ENCODE measurements around the gene KRT80. TPM values are rescaled to one million over a fixed set of nuclear protein-coding genes. Genes with fewer than 3 reads are reported as not detected.
A peak's percentile ranks its signal among the peaks of the same experiment; 100 is the strongest.

The KRT80 gene
- total RNA-seq, 2 donors from 2014 or later = 0.66 to 4.9 TPM

GRCh38 chr12:52205612-52206303 is 13.9 kb upstream of the KRT80 start:
- intact Hi-C loops (cut with DNase I) = no loop called here
- no peaks in the 10 kb centered on the region for H3K27me3 ChIP-seq
- H3K27ac ChIP-seq = no peak overlapping the region
- H3K4me1 ChIP-seq = no peaks in the 10 kb centered on the region
- no peak for DNase-seq
- no peak overlapping the region for H3K9ac ChIP-seq (ENCODE audit: low read depth in 2 of 2, low read length in 2 of 2)
- TF ChIP-seq CTCF (IDR thresholded peaks at IDR 0.05) = no peak
- no peaks in the 10 kb centered on the region for H3K9me3 ChIP-seq
- H3K36me3 ChIP-seq = no peaks in the 10 kb centered on the region
- H3K4me3 ChIP-seq = no peak overlapping the region

- DNase-seq = no peak
- Histone ChIP-seq H3K9me3 (no peaks in the 10 kb centered on the region), H3K27ac (no peak overlapping the region), H3K4me1 (no peaks in the 10 kb centered on the region), H3K9ac (ENCODE audit: low read depth in 2 of 2, low read length in 2 of 2) (no peak overlapping the region), H3K4me3 (no peak overlapping the region), H3K36me3 (no peaks in the 10 kb centered on the region), H3K27me3 (no peaks in the 10 kb centered on the region)
- no peak for TF ChIP-seq CTCF (IDR thresholded peaks at IDR 0.05)
- intact Hi-C loops (cut with DNase I) = no loop called here
Observed at GRCh38 chr12:52204931-52205505, 13.2 kb upstream of the KRT80 start.

GRCh38 chr12:52204095-52204930 is 12.5 kb upstream of the KRT80 start:
- no peak for TF ChIP-seq CTCF (IDR thresholded peaks at IDR 0.05)
- Histone ChIP-seq H3K36me3 (no peaks in the 10 kb centered on the region), H3K27me3 (no peaks in the 10 kb centered on the region), H3K4me3 (no peak overlapping the region), H3K9ac (ENCODE audit: low read depth in 2 of 2, low read length in 2 of 2) (no peak overlapping the region), H3K4me1 (no peaks in the 10 kb centered on the region), H3K27ac (no peak overlapping the region), H3K9me3 (no peaks in the 10 kb centered on the region)
- intact Hi-C loops (cut with DNase I) = no loop called here
- no peak for DNase-seq

GRCh38 chr12:52203079-52203921 is 11.5 kb upstream of the KRT80 start:
- Histone ChIP-seq H3K36me3 (no peaks in the 10 kb centered on the region), H3K9me3 (no peaks in the 10 kb centered on the region), H3K4me3 (no peak overlapping the region), H3K4me1 (no peaks in the 10 kb centered on the region), H3K27ac (no peak overlapping the region), H3K9ac (ENCODE audit: low read depth in 2 of 2, low read length in 2 of 2) (peak overlapping the region in 1 of 2 donors; percentile 2), H3K27me3 (no peaks in the 10 kb centered on the region)
- DNase-seq = no peak
- no peak for TF ChIP-seq CTCF (IDR thresholded peaks at IDR 0.05)
- intact Hi-C loops (cut with DNase I) = no loop called here
